T-helper 17 cell (primary cell): Measurements from ENCODE around the gene NPFF. TPM values are rescaled to one million over a fixed set of nuclear protein-coding genes. Genes with fewer than 3 reads are reported as not detected.
"Not testable (repeated sequence)": the region's sequence is repeated elsewhere in the genome, so short reads cannot be mapped to it uniquely, and the experiment has no call there.

Source experiments
- ATAC-seq: fragments of 150-1000 bp; cut with Tn5 transposase; 2 replicates; pipeline ENCODE4 v1.10.0; 2021; ENCODE audit warnings: mild to moderate bottlenecking, moderate library complexity
- DNase-seq, 3 donors: peaks; one replicate each; pipeline versions ENCODE4 v3.0.0 to v3.0.0-alpha.2; 2020 to 2021
- H3K9me3 ChIP-seq: one replicate; pipeline ENCODE4 v1.7.0; 2013; ENCODE audit warnings: low read length, mild to moderate bottlenecking; ENCODE audit not compliant: control insufficient read depth, poor library complexity, severe bottlenecking
- H3K27ac Mint-ChIP-seq: one replicate; pipeline ENCODE4 v1.8.0; 2022; ENCODE audit warnings: mild to moderate bottlenecking, moderate library complexity, mixed read lengths
- H3K27me3 Mint-ChIP-seq: one replicate; pipeline ENCODE4 v1.8.0; 2022; ENCODE audit warnings: mixed read lengths
- H3K36me3 Mint-ChIP-seq: one replicate; pipeline ENCODE4 v1.8.0; 2022; ENCODE audit warnings: low read depth, mixed read lengths
- H3K4me1 Mint-ChIP-seq: one replicate; pipeline ENCODE4 v1.8.0; 2022; ENCODE audit warnings: mild to moderate bottlenecking, mixed read lengths
- H3K4me3 Mint-ChIP-seq: one replicate; pipeline ENCODE4 v1.8.0; 2022; ENCODE audit warnings: mild to moderate bottlenecking, moderate library complexity, mixed read lengths
- total RNA-seq, 4 donors: library from RNA in 2 of 4; stranded (reverse) in 2 of 4; gene quantifications; one replicate each; pipeline ENCODE4 v1.2.3 and lab custom pipeline; 2022 to 2026

NPFF gene, protein sequence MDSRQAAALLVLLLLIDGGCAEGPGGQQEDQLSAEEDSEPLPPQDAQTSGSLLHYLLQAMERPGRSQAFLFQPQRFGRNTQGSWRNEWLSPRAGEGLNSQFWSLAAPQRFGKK
- total RNA-seq (not detected), total RNA-seq (lab: John Stamatoyannopoulos, UW) (0.15 to 0.23 reads per million in 2 donors)

DNA sequence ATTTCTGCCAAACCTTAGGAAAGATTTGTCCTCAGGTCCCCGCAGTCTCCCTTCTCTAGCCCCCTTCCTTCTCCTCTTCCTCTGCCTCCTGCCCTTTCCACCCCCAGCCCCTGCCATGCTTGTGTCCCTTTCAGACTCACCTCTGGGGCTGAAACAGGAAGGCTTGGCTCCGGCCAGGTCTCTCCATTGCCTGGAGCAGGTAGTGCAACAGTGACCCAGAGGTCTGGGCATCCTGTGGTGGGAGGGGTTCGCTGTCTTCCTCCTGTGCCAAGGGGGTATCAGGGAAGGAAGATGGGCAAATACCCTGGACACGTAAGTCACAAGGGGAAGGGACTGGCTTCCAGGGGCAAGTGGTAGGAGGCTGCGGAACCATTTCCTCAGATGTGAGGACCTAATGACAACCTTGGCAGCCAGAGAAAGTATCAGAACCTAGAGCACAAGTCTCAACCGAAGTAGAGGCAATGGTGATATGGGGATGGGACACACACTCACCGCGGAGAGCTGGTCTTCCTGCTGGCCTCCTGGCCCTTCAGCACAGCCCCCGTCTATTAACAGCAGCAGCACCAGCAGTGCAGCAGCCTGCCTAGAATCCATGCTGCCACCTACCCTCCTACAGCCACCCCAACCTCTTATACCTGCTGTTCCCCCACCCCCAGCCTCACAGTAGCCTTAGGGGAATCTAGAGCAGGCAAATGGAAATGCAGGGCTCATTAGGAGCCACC is at the start of gene NPFF:
Gene NPFF, minus strand, starts transcription at position 604 of the 722 bp plus-strand sequence. Its CDS starts 10 bp downstream, at position 594.
- H3K4me1 Mint-ChIP-seq, result peaks cover 5% of the 10 kb centered on the region
- peak within 1 kb of the TSS; percentile 6 for H3K27ac Mint-ChIP-seq
- DNase-seq (no peak), ATAC-seq (no peak)
- H3K9me3 ChIP-seq, result no peaks in the 10 kb centered on the region
- H3K36me3 Mint-ChIP-seq, result peaks cover 5% of the 10 kb centered on the region
- no peak within 1 kb of the TSS for H3K4me3 Mint-ChIP-seq
- no peaks in the 10 kb centered on the region for H3K27me3 Mint-ChIP-seq

DNA sequence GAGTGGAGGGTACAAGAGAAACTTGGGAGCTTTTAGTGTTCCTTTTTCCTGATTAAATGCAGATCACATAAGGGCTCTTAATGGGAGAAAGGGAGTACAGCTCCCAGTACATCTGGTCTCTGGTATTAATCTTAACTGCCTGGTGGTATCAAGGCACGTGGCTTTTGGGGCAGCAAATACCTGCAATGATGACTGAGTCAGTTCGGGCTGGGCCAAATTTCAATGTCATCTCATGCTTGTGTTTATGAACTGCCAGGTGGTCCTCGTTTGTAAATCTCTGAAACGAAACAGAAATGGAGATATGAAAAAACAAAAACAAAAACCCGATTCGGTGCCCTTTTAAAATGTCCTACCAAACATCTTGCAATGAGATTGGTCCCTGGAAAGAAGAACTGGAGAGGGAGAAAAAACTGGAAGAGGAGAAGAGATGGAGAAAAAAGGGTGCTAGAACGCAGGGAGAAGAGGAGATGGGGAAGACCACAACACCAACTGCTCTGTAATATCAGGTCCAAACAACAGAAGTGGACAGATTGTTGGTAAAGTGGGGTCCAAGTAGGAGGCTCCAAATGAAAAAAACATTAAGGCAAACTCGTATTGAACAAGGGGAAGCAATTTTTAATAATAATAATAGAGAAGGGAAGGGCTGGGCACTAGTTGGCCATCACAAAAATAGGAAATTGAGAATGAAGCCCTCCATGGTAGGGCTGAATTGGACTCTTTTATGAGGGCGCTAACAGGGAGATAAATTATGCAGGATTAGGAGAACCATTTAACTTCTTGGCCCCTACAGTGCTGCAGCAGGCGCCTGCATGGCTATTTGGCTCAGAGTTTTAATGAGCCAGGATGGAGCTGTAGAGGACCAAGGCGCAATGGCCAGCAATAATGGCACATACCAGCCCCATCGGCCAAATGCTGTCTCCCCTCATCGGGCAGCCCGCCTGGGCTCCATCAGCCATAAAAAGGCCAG is 45.4 kb upstream of the NPFF start:
- Mint-ChIP-seq H3K4me1 (peaks cover 12% of the 10 kb centered on the region), H3K36me3 (peaks cover 2% of the 10 kb centered on the region), H3K27ac (peak overlapping the region; percentile 76), H3K27me3 (no peaks in the 10 kb centered on the region), H3K4me3 (no peak overlapping the region)
- no peak for DNase-seq
- no peaks in the 10 kb centered on the region for H3K9me3 ChIP-seq
- no peak for ATAC-seq

DNA sequence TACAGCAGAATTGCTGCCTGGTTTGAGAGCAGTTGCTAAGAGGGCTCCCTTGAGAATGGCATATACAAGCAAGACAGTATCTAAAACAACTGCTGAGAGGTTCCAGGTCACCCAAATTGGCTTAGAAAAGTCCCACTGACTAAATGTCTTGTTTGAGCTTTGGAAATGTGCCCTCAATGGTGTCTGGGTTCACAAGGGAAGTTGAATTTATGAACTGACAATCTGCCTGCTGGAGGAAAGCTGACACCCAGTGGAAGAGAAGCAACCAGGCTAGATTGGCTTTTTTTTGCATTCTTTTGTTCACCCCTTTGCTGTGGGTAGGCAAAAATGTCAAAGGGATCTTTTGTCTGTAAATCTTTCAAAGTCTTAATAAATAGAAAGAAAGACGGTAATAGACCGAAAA is 44.6 kb upstream of the NPFF start:
- H3K4me1 Mint-ChIP-seq, result peaks cover 9% of the 10 kb centered on the region
- no peak for DNase-seq
- H3K27me3 Mint-ChIP-seq, result no peaks in the 10 kb centered on the region
- no peak for ATAC-seq
- no peaks in the 10 kb centered on the region for H3K9me3 ChIP-seq
- H3K4me3 Mint-ChIP-seq, result no peak overlapping the region
- H3K36me3 Mint-ChIP-seq, result peaks cover 2% of the 10 kb centered on the region
- peak overlapping the region; percentile 76 for H3K27ac Mint-ChIP-seq

DNA sequence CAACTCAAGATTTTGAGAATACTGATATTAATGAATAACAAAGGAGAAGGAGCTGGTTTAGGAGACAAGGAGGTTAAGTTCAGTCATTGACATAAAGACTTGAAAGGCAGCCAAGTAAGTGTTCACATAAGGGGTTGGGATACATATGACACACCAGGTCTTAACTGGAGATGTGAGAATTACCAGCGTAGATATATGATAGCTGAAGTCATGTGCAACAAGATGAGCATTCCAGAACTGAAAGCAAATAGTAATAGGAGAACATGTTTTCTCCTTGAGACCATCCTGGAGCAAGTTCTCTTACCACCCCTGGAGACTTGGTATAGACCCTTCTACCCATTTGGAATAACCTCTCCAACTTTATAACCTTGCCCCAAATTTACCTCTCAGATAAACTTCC is 43.3 kb upstream of the NPFF start:
- no peak overlapping the region for H3K4me3 Mint-ChIP-seq
- no peaks in the 10 kb centered on the region for H3K9me3 ChIP-seq
- H3K27me3 Mint-ChIP-seq, result no peaks in the 10 kb centered on the region
- peaks cover 9% of the 10 kb centered on the region for H3K4me1 Mint-ChIP-seq
- no peak for ATAC-seq
- no peak for DNase-seq
- H3K27ac Mint-ChIP-seq, result peak overlapping the region; percentile 76
- H3K36me3 Mint-ChIP-seq, result peaks cover 2% of the 10 kb centered on the region

DNA sequence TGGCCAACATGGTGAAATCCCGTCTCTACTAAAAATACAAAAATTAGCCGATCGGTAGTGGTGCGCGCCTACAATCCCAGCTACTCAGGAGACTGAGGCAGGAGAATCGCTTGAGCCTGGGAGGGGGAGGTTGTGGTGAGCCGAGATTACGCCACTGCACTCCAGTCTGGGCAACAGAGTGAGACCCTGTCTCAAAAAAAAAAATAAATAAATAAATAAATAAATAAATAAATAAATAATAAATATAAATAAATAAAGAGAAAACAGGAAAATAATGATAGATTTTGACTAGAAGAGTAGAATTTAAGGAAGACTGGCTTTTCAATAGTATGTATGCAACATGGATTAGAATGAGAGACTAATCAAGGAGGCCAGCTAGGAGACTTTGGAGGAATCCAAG is 42.8 kb upstream of the NPFF start:
- not testable (repeated sequence) for DNase-seq, H3K36me3 Mint-ChIP-seq, H3K27ac Mint-ChIP-seq, H3K9me3 ChIP-seq, H3K4me1 Mint-ChIP-seq, H3K27me3 Mint-ChIP-seq, ATAC-seq, H3K4me3 Mint-ChIP-seq

DNA sequence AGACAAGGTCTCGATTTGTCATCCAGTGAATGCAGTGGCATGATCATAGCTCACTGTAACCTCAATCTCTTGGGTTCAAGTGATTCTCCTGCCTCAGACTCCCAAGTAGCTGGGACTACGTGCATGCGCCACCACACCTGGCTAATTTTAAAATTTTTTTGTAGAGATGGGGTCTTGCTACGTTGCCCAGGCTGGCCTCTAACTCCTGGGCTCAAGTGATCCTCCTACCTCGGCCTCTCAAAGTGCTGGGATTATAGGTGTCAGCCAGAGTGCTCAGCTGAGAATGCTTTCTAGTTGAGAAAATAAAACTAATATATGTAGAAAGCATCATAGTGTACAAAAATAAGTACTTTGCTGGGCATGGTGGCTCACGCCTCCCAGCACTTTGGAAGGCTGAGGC is 41.1 kb upstream of the NPFF start:
- not testable (repeated sequence) for H3K27me3 Mint-ChIP-seq, H3K27ac Mint-ChIP-seq, H3K36me3 Mint-ChIP-seq, DNase-seq, H3K9me3 ChIP-seq, H3K4me3 Mint-ChIP-seq, ATAC-seq
- H3K4me1 Mint-ChIP-seq, result peaks cover 12% of the 10 kb centered on the region

DNA sequence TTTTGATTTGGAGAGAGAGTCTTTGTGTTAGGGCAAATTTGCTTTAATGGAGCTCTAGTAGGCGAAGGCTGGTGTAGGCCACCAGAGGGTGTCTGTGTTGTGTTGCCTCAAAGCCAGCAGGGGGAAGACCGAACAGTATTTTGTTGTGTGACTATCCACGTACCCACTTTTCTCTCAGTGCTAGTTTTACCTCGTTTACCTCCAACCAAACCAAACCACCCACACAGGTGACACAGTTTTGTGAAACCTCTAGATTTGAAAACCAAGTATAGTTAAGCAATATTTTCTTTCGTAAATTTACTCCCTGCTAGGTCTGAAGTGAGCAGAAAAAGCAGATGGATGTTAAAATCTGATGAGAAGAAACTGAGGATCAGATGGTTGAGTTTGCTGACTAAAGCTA is 36.3 kb upstream of the NPFF start:
- peak in 1 of 3 donors; percentile 16 for DNase-seq
- Mint-ChIP-seq H3K4me1 (peaks cover 8% of the 10 kb centered on the region), H3K36me3 (no peaks in the 10 kb centered on the region), H3K27me3 (no peaks in the 10 kb centered on the region), H3K27ac (peak overlapping the region; percentile 75), H3K4me3 (no peak overlapping the region)
- no peaks in the 10 kb centered on the region for H3K9me3 ChIP-seq
- peak; percentile 98 for ATAC-seq

DNA sequence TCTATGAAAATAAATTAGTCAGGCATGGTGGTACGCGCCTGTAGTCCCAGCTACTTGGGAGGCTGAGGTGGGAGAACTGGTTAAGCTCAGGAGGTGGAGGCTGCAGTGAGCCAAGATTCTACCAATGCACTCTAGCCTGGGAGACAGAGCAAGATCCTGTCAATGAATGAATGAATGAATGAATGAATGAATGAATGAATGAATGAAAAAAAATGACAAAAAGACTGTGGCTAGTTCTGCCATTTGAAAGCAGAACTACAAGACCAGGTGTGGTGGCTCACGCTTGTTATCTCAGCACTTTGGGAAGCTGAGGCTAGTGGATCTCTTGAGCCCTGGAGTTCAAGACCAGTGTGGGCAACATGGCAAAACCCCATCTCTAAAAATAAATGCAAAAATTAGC is 32.2 kb upstream of the NPFF start:
- Mint-ChIP-seq H3K36me3 (peaks cover 3% of the 10 kb centered on the region), H3K4me3 (no peak overlapping the region), H3K27me3 (no peaks in the 10 kb centered on the region), H3K27ac (no peak overlapping the region), H3K4me1 (peaks cover 8% of the 10 kb centered on the region)
- DNase-seq, result no peak
- ATAC-seq, result no peak
- no peaks in the 10 kb centered on the region for H3K9me3 ChIP-seq

DNA sequence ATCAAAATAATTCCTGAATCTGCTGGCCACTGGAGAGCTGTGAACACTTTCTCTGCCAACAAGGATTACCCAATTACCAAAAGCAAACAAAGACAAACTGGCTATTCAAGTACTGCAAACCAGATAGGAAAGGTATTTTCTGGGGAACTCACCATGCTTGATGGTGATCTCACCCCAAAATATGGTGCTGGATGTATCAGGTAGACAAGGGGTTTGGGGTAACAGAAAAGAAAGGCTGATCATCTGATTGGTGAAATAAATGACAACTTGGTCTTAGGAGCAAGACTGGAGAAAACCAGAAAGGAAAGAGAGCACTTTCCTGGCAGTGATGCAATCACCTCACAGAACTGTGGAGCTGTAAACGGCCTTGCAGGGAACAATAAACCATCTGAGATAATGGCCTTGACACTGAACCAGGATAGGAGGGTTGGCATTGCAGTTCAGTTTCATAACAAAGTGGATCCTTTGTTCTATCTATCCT is 31.0 kb upstream of the NPFF start:
- no peaks in the 10 kb centered on the region for H3K27me3 Mint-ChIP-seq
- no peaks in the 10 kb centered on the region for H3K9me3 ChIP-seq
- no peak overlapping the region for H3K4me3 Mint-ChIP-seq
- H3K36me3 Mint-ChIP-seq, result peaks cover 6% of the 10 kb centered on the region
- ATAC-seq, result no peak
- no peak for DNase-seq
- no peak overlapping the region for H3K27ac Mint-ChIP-seq
- H3K4me1 Mint-ChIP-seq, result peaks cover 2% of the 10 kb centered on the region

DNA sequence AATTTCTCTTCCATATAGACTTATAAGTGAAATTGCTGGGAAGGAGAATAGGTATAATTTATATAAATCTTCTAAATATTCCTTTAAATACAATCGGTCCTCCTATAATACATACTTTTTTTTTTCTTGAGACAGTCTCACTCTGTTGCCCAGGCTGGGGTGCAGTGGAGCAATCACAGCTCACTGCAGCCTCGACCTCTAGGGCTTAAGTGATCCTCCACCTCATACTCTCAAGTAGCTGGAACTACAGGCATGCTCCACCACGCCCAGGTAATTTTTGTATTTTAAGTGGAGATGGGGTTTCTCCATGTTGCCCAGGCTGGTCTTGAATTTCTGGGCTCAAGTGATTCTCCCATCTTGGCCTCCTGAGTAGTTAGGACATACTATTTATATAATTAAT is 29.7 kb upstream of the NPFF start:
- Mint-ChIP-seq H3K27me3 (no peaks in the 10 kb centered on the region), H3K36me3 (peaks cover 8% of the 10 kb centered on the region), H3K4me1 (peaks cover 2% of the 10 kb centered on the region), H3K4me3 (no peak overlapping the region), H3K27ac (no peak overlapping the region)
- no peak for DNase-seq
- ATAC-seq, result no peak
- H3K9me3 ChIP-seq, result no peaks in the 10 kb centered on the region

DNA sequence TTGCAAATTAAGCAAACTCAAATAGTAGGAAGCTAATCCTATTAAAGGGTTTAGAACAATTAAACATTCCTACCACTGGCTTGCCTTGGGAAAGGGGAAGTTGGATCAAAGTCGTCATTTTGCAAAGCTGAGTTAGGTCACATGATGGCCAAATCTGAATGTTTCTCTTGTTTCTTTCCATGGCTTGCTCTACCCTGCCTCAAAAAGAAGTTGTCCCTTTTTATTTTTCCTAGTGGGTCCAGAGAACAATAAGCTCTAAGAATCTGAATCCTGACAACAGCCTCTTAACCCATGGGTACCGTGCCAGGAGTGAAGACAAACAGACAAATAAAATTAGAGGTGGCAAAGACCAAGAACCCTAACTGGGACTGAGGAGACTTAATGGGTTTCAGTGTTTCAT is 26.2 kb upstream of the NPFF start:
- DNase-seq (no peak), ATAC-seq (no peak)
- Mint-ChIP-seq H3K36me3 (peaks cover 10% of the 10 kb centered on the region), H3K4me3 (no peak overlapping the region), H3K4me1 (peaks cover 2% of the 10 kb centered on the region), H3K27ac (no peak overlapping the region), H3K27me3 (no peaks in the 10 kb centered on the region)
- H3K9me3 ChIP-seq, result no peaks in the 10 kb centered on the region

DNA sequence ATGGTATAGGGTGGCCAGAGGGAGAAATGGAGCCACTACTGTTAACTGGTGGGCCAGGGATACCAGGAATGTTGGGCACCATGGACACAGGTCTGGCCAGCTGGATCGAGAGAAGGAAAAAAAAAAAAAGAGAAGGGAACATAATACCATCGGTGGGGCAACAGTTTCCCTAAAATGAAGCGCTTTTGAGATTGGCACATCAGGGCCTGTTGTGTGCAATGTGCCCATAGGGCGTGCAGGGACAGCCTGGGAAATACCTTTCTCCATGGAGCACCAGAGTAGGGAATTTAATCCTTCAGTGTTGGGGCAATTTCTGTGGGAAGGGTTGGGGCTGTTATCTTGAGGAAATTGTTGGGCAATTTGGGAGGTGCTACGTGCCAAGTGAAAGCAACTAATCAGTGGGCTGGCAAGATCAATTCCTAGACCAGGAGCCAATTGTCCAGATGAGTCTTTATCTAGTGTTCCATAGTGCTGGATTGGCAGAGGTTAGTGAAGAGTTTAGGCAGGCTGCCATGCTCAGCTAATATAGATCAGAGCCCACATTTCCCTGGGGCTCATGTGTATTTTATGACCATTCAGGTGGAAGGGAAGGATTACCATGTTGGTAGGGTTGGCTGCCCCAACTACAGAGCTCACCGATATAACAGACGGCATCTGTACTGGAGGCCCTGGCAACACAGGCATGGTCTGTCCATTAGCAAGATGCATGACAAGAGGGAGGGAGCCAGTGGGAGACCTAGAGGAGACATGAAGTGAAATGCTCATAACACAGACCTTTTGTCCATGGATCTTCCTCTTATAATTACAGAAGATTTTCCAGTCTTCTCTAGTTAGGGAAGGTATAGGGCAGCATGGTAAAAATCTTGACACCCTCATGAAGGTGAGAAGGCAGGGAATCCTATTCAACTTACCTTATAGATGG is 25.5 kb upstream of the NPFF start:
- H3K27ac Mint-ChIP-seq, result no peak overlapping the region
- H3K27me3 Mint-ChIP-seq, result no peaks in the 10 kb centered on the region
- ATAC-seq (no peak), DNase-seq (no peak)
- H3K4me3 Mint-ChIP-seq, result no peak overlapping the region
- H3K4me1 Mint-ChIP-seq, result peaks cover 2% of the 10 kb centered on the region
- H3K36me3 Mint-ChIP-seq, result peaks cover 10% of the 10 kb centered on the region
- H3K9me3 ChIP-seq, result no peaks in the 10 kb centered on the region
